Muscle of arm (tissue), 12 donors: ENCODE data around the gene FBRSL1. TPM values are rescaled to one million over a fixed set of nuclear protein-coding genes. Genes with fewer than 3 reads are reported as not detected.
"Not testable (repeated sequence)": the region's sequence is repeated elsewhere in the genome, so short reads cannot be mapped to it uniquely, and the experiment has no call there.

Experiments
- DNase-seq: peaks from one replicate; pipeline ENCODE4 v3.0.0-alpha.2; 2013
- polyA plus RNA-seq, 12 donors: library from polyadenylated mRNA; unstranded; fragments of 120-200 nt; gene quantifications; one replicate each; pipeline ENCODE4 v1.2.1, GENCODE V29; 2013; ENCODE audit not compliant: insufficient read length in 12 of 12

The FBRSL1 gene
- polyA plus RNA-seq, 12 donors: 30.7 to 124 (median 35.5) TPM; not detected in 1

GRCh38 chr12:132467511-132467910, 22.4 kb upstream of the FBRSL1 start:
- DNase-seq: no peak

- no peak for DNase-seq
Measured at GRCh38 chr12:132469423-132469822, 20.5 kb upstream of the FBRSL1 start.

GRCh38 chr12:132470397-132470796, 19.6 kb upstream of the FBRSL1 start:
- DNase-seq: no peak

- no peak for DNase-seq
Measured at GRCh38 chr12:132471011-132471857, 18.7 kb upstream of the FBRSL1 start.

GRCh38 chr12:132471858-132472255, 18.1 kb upstream of the FBRSL1 start:
- DNase-seq: no peak

- no peak for DNase-seq
Measured at GRCh38 chr12:132472386-132472785, 17.6 kb upstream of the FBRSL1 start.

- DNase-seq: no peak
Measured at GRCh38 chr12:132474237-132474741, 15.7 kb upstream of the FBRSL1 start.

GRCh38 chr12:132474799-132475303, 15.1 kb upstream of the FBRSL1 start:
- DNase-seq: not testable (repeated sequence)

- DNase-seq: no peak
Measured at GRCh38 chr12:132475304-132476037, 14.5 kb upstream of the FBRSL1 start.

GRCh38 chr12:132476038-132476414, 13.9 kb upstream of the FBRSL1 start:
- DNase-seq: no peak

- no peak for DNase-seq
Measured at GRCh38 chr12:132476421-132476820, 13.5 kb upstream of the FBRSL1 start.

GRCh38 chr12:132477017-132477702, 12.8 kb upstream of the FBRSL1 start:
- DNase-seq: no peak

- no peak for DNase-seq
Measured at GRCh38 chr12:132477703-132478432, 12.1 kb upstream of the FBRSL1 start.

- DNase-seq: no peak
Measured at GRCh38 chr12:132478433-132478803, 11.5 kb upstream of the FBRSL1 start.

- no peak for DNase-seq
Measured at GRCh38 chr12:132478845-132479244, 11.1 kb upstream of the FBRSL1 start.

- no peak for DNase-seq
Measured at GRCh38 chr12:132479291-132479690, 10.7 kb upstream of the FBRSL1 start.

- DNase-seq: no peak
Measured at GRCh38 chr12:132479938-132480622, 9.9 kb upstream of the FBRSL1 start.

GRCh38 chr12:132480623-132481132, 9.3 kb upstream of the FBRSL1 start:
- no peak for DNase-seq

- no peak for DNase-seq
Measured at GRCh38 chr12:132481345-132481744, 8.6 kb upstream of the FBRSL1 start.
